Measurements from ENCODE around the gene ENOX1. TPM values are rescaled to one million over a fixed set of nuclear protein-coding genes. Genes with fewer than 3 reads are reported as not detected.

The ENOX1 gene
- total RNA-seq, 1 experiment from 2014 or later = 0.26 TPM

DNA sequence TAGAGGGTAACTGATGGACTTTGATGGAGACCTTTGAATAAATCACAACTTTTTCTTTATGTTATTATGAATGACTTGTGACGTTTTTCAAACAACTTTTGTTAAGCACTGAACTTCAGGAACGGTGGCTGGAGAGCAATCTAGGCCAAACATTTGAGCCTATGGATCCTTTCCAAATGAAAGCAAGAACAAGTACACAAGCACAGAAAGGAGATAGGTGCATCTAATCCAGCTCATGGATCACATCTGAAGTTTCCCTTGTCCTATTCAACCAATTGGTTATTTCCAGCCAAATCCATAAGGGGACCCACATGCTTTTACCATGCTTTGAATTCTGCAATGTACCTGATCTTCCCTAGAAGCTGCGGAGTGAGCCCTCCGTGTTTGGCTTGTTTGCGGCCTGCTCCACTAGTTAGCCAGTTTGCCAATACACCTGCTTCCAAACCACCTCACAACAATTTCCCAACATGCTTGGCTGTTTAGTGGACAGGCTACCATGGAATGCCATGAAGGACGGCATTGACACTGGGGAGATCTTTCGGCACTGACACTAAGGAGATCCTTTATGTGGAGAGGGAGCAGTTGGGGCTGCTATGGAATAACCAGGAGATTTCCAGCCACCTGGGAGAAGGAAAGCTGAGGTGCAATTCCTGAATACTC is 447.5 kb downstream of the ENOX1 start:
- Mint-ChIP-seq H3K4me1 (no peaks in the 10 kb centered on the region), H3K36me3 (no peaks in the 10 kb centered on the region), H3K9me3 (no peaks in the 10 kb centered on the region), H3K4me3 (no peak overlapping the region), H3K27me3 (ENCODE audit: low read depth) (no peaks in the 10 kb centered on the region), H3K27ac (no peak overlapping the region)
- ChIA-PET CTCF (no interaction called here), POLR2A (no interaction called here)
- no peak for DNase-seq (ENCODE audit: low spot score)
- TF ChIP-seq ZNF138 (CRISPR knock-in tag; conservative IDR thresholded peaks at IDR 0.05) (no peak), NFE2L1 (CRISPR knock-in tag; IDR thresholded peaks at IDR 0.05) (no peak), ATF1 (CRISPR knock-in tag; IDR thresholded peaks at IDR 0.05) (no peak), ESRRA (CRISPR knock-in tag; IDR thresholded peaks at IDR 0.05; ENCODE audit: borderline replicate concordance) (no peak), ZNF121 (CRISPR knock-in tag; IDR thresholded peaks at IDR 0.05) (no peak), KAT7 (CRISPR knock-in tag; IDR thresholded peaks at IDR 0.05; ENCODE audit: borderline replicate concordance) (no peak), NFYB (CRISPR knock-in tag; conservative IDR thresholded peaks at IDR 0.05; ENCODE audit: low read depth) (no peak)
- ATAC-seq = no peak

DNA sequence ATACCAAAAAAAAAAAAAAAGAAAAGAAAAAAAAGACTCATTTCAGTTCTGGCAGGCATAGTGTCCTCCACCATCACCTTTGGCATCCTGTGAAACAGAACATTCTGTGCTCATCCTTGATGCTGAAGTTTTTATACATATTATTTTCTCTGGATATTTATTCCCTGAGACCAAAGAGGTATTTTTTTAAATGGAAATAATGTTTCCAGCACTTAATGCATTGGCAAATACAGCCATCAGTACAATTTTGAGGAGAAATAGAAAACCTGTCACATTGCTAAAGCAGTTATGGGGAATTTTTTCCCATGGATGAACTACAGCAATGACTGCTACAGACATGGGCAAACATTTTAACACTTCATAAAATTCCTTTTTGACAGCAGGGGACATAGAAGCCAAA is 451.0 kb downstream of the ENOX1 start:
- DNase-seq (ENCODE audit: low spot score) = no peak
- ATAC-seq = no peak
- peaks cover 5% of the 10 kb centered on the region; the same call in 1 of the 2 replicates for H3K4me1 Mint-ChIP-seq
- no peaks in the 10 kb centered on the region for H3K9me3 Mint-ChIP-seq
- ChIA-PET POLR2A (no interaction called here), CTCF (interaction anchor here (0.6 kb wide), 1 partner anchor 197 kb away, joined by 3 read pairs; no protein-coding TSS in a partner anchor)
- no peaks in the 10 kb centered on the region for H3K27me3 Mint-ChIP-seq (ENCODE audit: low read depth)
- TF ChIP-seq JAZF1 (CRISPR knock-in tag; IDR thresholded peaks at IDR 0.05) (no peak), CREB1 (CRISPR knock-in tag; IDR thresholded peaks at IDR 0.05) (no peak), RORB (CRISPR knock-in tag; IDR thresholded peaks at IDR 0.05) (no peak), PRRX2 (CRISPR knock-in tag; IDR thresholded peaks at IDR 0.05) (no peak), ZBTB21 (CRISPR knock-in tag; IDR thresholded peaks at IDR 0.05; ENCODE audit: borderline replicate concordance) (no peak), ZNF317 (CRISPR knock-in tag; IDR thresholded peaks at IDR 0.05; ENCODE audit: borderline replicate concordance, low read depth) (no peak), ZNF219 (CRISPR knock-in tag; IDR thresholded peaks at IDR 0.05; ENCODE audit: borderline replicate concordance) (no peak), NR2C2 (CRISPR knock-in tag; IDR thresholded peaks at IDR 0.05) (no peak)
- TF ChIP-seq, protein P1, sequence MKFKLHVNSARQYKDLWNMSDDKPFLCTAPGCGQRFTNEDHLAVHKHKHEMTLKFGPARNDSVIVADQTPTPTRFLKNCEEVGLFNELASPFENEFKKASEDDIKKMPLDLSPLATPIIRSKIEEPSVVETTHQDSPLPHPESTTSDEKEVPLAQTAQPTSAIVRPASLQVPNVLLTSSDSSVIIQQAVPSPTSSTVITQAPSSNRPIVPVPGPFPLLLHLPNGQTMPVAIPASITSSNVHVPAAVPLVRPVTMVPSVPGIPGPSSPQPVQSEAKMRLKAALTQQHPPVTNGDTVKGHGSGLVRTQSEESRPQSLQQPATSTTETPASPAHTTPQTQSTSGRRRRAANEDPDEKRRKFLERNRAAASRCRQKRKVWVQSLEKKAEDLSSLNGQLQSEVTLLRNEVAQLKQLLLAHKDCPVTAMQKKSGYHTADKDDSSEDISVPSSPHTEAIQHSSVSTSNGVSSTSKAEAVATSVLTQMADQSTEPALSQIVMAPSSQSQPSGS (CRISPR knock-in tag; IDR thresholded peaks at IDR 0.05; ENCODE audit: borderline replicate concordance, low read depth) = no peak
- TF ChIP-seq, protein P2, sequence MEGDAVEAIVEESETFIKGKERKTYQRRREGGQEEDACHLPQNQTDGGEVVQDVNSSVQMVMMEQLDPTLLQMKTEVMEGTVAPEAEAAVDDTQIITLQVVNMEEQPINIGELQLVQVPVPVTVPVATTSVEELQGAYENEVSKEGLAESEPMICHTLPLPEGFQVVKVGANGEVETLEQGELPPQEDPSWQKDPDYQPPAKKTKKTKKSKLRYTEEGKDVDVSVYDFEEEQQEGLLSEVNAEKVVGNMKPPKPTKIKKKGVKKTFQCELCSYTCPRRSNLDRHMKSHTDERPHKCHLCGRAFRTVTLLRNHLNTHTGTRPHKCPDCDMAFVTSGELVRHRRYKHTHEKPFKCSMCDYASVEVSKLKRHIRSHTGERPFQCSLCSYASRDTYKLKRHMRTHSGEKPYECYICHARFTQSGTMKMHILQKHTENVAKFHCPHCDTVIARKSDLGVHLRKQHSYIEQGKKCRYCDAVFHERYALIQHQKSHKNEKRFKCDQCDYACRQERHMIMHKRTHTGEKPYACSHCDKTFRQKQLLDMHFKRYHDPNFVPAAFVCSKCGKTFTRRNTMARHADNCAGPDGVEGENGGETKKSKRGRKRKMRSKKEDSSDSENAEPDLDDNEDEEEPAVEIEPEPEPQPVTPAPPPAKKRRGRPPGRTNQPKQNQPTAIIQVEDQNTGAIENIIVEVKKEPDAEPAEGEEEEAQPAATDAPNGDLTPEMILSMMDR (IDR thresholded peaks at IDR 0.05) = no peak
- TF ChIP-seq, protein P3, sequence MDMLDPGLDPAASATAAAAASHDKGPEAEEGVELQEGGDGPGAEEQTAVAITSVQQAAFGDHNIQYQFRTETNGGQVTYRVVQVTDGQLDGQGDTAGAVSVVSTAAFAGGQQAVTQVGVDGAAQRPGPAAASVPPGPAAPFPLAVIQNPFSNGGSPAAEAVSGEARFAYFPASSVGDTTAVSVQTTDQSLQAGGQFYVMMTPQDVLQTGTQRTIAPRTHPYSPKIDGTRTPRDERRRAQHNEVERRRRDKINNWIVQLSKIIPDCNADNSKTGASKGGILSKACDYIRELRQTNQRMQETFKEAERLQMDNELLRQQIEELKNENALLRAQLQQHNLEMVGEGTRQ (CRISPR knock-in tag; IDR thresholded peaks at IDR 0.05) = no peak
- TF ChIP-seq, protein P4, sequence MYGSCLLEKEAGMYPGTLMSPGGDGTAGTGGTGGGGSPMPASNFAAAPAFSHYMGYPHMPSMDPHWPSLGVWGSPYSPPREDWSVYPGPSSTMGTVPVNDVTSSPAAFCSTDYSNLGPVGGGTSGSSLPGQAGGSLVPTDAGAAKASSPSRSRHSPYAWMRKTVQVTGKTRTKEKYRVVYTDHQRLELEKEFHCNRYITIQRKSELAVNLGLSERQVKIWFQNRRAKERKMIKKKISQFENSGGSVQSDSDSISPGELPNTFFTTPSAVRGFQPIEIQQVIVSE (CRISPR knock-in tag; IDR thresholded peaks at IDR 0.05; ENCODE audit: borderline replicate concordance) = no peak
- TF ChIP-seq, protein P5, sequence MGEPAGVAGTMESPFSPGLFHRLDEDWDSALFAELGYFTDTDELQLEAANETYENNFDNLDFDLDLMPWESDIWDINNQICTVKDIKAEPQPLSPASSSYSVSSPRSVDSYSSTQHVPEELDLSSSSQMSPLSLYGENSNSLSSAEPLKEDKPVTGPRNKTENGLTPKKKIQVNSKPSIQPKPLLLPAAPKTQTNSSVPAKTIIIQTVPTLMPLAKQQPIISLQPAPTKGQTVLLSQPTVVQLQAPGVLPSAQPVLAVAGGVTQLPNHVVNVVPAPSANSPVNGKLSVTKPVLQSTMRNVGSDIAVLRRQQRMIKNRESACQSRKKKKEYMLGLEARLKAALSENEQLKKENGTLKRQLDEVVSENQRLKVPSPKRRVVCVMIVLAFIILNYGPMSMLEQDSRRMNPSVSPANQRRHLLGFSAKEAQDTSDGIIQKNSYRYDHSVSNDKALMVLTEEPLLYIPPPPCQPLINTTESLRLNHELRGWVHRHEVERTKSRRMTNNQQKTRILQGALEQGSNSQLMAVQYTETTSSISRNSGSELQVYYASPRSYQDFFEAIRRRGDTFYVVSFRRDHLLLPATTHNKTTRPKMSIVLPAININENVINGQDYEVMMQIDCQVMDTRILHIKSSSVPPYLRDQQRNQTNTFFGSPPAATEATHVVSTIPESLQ (CRISPR knock-in tag; IDR thresholded peaks at IDR 0.05) = no peak
- H3K4me3 Mint-ChIP-seq = no peak overlapping the region
- no peak overlapping the region for H3K27ac Mint-ChIP-seq
- no peaks in the 10 kb centered on the region for H3K36me3 Mint-ChIP-seq
